ENCODE measurements around the gene LPP.

The LPP gene

DNA sequence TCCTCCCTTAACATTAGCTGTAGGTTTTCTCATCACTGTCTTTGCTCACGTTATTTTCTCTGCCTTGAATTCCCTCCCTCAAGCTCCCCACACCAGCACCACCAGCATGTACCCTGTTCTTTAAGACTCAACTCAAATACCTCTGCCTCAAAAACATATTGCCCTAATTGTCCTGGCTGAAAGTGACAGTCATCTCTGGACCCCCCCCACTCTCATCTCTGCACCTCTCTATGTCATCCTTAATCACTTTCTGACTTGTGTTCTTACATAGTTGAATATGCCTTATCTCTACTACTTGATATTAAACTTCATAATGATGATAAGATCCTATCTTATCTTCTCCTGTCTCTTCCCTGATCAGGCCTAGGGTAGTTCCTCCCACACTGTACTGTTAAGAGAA, 672.6 kb downstream of the LPP start:
- no peak for DNase-seq

DNA sequence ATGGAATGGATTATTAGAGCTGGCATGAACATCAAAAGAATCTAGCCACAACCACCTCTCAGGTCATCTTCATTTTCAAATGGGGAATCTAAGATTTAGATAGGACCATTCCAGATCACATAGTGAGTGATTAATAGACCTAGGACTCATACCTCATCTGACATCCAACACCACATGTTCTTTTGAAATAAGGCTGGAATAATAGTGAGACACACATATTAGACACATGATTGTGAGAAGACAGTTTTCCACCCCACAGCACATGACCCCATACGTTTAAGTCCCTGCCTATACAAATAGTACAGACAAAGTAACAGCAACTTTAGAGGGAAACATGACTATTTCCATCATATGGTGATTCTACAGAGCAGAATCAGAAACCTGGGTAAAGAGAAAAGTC, 673.1 kb downstream of the LPP start:
- DNase-seq, result no peak

DNA sequence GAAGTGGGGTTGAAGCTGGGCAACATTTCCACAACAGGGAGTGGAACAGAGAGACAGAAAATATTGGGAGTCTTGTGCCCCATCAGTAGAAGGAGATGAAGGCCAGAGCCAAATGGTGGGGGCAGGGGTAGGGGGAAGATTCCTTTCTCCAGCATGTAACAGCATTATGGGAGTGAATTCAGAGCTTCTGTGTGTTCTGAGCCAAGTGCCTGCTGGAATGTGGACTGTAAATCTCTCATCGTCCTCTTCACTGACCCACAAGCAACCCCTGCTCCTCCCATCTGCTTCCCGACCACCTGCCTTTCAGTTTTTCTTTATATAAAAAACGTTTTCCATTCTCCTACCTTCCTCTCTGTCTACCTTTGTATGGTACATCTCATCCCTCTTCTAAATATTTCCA, 673.6 kb downstream of the LPP start:
- DNase-seq, result no peak

DNA sequence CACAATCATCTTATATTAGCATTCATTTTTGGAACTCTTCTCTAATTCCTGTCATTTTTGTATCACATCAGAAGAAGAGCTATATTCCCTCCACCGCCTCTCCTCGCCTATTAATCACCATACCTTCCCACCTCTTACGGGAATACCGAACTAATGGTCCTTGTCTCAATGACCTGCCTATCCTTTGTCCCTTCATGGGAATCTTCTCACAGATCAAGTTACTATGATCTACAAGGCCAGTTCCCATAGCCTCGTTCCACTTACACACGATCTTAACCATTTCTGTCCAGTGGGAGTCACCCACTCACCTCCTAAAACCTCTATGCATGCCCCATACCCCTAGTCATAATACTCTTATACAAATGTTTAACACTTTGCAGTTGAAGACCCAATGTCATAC, 675.2 kb downstream of the LPP start:
- no peak for DNase-seq

DNA sequence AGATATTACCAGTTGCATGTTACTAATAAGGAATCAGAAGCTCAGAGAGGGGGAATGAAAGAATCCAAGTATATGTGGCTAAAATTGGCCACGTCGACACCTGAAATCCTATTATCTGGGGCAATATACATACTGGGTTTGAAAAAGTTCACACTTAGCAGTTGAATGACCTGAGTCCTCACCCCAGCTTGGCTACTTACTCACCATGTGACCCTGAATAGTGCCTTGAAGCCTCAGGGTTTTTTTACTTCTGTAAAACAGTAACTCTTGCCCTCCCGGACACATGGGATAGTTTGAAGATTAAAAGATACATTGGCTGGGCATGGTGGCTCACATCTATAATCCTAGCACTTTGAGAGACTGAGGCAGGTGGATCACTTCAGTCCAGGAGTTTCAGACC, 675.6 kb downstream of the LPP start:
- DNase-seq, result no peak

DNA sequence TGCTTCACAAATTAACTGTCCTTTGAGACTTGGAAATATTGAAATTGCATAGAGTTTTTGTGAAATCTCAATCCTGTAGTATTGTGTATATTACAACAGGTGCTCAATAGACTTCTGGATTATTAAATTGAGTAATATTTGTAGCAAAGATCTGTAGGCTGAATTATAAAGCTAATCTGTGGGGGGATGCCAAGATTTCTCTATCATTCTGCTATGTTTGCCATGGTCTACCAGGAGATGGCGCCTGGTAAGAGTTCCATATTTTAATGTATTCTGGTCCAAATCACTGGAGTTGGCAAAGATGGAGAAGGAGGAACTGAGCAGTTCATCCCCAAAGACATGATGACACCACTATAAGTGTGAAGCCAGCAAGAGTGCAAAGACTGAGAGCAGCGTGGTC, 676.9 kb downstream of the LPP start:
- no peak for DNase-seq

DNA sequence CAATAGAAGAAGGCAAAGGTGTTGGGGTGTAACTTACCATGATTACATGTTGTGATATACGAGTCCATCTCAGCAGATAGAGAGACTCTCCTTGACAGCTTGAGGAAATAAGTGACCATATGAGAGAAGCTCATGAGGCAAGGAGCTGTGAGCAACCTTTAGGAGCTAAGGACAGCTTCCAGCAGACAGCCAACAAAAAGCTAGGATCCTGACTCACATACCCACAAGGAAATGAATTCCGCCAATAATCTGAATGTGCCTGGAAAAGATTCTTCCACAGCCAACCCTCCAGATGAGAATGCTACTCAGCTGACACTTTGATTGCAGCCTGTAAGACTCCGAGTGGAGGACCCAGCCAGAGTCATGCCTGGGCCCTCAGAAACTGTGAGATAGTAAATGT, 678.2 kb downstream of the LPP start:
- no peak for DNase-seq

DNA sequence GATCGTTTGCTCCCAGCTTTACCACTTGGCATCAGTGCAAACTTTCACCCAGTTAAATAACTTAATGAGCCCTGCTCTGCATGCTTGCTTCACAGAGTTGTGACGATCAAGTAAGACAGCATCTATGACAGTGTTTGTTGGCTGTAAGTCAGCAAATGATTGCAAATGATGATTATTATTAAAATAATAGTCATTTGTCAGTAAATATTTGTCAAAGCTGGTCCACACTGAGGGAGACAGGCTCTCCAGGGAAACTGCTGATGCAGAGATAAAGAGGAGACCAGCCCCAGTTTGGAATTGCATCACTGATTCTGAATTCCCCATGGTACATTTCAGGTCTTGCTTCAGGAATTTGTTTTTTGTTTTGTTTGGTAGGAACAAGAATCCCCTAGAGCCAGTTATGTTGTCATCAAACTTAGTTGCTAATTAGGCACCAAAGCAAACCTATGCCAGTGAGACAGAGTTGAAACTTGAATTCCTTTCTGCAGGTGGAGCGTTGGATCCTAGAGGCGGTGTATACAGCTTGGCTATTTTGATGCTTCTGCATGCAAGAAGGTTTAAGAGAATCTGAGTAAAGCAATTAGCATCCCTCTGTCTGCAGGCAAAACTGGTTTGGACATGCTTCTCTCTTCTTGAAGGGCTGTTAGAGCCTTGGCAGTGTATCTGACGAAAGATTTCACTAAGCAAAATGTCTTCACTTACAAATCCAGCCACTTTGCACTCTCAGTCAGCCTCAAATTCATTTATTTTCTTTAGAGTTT, 679.2 kb downstream of the LPP start:
- DNase-seq, result no peak

DNA sequence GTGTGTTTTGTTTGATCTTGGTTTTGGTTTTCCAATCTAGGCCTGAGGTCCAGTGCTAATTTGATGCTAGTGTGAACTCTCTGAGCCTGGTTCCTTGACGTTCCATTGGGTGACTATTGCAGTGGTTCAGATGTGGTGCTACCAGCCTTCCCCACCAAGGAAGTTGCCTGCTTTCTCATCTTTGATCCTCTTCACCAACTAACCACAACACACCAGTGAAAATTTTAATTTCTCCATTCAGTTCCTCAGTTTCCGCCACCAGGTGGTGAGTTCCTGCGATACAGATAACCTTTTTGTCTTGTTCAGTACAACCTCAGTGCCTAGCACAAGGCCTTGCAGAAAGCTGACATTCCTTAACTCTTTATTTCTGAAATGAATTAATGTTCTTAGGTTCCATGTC, 680.4 kb downstream of the LPP start:
- no peak for DNase-seq

DNA sequence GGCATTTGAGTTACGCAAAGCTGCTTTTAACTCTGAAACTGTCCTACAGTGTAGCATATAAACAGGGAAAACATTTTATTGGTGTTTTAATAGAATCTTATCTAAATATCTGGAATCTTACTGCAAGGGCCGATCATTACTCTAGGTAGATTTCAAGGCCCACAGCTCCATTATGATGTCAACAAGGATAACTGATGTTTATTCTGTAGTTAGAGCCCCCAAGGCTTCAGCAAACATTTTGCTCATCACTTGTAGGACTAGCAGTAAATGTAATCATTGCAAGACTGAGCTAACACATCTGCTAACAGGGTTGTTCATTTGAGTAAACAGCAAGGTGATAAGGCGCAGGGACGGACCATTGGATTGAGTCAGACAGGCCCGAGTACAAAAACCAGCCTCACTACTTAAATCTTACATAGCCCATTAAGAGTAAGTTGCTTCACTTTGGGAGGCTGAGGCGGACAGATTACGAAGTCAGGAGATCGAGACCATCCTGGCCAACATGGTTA, 685.3 kb downstream of the LPP start:
- no peak for DNase-seq

DNA sequence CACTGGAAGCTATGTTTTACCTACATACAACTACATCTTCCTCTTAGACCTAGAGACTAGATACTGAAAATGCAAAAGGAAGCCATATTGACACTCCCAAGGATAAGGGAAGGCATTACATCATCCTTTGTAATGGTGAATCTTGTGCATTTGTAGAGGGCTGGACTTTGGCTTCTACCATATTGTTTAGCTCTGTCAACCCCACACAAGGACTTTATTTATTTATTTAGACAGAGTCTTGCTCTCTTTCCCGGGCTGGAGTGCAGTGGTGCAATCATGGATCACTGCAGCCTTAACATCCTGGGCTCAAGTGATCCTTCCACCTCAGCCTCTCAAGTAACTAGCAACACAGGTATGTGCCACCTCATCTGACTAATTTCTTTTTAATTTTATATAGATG, 686.3 kb downstream of the LPP start:
- DNase-seq, result no peak

DNA sequence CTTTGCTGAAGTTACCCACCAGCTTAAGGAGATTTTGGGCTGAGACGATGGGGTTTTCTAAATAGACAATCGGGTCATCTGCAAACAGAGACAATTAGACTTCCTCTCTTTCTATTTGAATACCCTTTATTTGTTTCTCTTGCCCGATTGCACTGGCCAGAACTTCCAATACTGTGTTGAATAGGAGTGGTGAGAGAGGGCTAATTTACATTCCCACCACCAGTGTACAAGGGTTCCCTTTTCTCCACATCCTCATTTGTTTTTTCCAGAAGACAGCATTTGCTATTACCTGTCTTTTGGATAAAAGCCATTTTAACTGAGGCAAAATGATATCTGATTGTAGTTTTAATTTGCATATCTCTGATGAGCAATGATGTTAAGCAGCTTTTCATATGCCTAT, 687.9 kb downstream of the LPP start:
- no peak for DNase-seq

DNA sequence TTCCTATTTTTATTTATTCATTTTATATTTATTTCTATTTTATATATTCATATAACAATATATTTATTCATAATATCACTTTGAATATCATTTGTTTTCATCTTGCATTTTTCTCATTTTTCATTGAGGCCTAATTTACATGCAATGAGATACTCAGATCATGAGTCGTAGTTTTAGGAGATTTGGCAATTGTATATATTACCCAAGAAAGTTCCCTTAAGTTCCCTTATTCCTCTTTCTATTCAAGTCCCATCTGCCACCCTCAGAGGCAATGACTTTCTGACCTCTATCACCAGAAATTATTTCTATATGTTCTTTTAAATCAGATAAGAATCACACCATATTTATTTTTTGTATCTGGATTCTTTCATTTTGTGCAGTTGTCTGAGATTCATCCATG, 688.7 kb downstream of the LPP start:
- DNase-seq, result no peak

DNA sequence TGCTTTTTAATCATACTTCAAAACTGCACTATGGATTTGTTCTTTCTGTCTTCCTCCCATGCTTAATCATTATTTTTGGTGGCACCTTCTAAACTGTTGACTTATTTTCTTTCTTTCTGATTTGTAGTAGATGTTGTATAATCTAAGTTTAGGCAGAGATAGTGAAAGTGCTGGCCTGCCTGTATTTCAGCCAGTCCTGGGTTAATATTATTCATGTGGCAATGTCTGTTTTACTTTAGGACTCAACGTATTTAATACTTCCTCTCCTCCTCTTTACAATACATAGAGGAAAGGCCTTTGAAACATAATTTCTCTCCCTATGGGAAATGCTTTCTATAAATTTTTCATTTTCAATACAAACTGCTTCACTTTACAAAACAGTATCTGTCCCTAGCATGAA, 690.1 kb downstream of the LPP start:
- DNase-seq, result no peak

DNA sequence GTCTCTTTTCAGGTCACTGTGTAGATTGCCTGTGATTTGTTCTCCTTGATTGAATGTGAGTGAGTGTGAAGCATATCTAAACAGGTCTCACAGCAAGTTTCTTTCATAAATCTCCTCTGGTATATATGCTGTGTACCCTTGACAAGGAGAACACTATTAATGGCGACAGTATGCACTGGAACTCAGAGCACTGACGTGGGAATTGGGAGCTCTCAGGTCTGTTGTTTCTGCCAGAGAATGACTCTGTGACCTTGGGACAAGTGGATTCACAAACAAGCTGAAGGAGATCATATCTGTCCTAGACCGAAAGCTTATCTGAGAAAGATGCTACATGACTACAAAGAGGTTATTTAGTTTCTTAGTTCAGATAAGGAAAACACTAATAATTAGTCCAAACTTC, 691.6 kb downstream of the LPP start:
- no peak for DNase-seq

DNA sequence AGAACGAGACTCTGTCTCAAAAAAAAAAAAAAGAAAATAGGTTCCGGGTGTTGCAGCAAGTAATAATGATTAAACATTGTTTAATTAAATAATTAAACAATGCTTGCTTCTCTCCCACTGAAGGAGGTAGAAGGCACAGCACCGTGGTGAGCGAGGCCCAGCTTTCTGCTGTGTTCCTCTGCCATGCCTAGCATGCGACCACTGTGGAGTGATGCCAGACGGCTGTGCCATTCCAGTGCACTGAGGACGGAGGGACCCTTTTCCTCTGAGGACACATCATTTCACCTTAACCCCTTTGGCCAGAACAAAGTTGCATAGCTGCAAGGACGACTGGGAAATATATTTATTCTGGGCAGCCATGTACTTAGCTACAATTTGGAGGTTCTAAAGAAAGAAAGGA, 695.0 kb downstream of the LPP start:
- DNase-seq, result no peak

DNA sequence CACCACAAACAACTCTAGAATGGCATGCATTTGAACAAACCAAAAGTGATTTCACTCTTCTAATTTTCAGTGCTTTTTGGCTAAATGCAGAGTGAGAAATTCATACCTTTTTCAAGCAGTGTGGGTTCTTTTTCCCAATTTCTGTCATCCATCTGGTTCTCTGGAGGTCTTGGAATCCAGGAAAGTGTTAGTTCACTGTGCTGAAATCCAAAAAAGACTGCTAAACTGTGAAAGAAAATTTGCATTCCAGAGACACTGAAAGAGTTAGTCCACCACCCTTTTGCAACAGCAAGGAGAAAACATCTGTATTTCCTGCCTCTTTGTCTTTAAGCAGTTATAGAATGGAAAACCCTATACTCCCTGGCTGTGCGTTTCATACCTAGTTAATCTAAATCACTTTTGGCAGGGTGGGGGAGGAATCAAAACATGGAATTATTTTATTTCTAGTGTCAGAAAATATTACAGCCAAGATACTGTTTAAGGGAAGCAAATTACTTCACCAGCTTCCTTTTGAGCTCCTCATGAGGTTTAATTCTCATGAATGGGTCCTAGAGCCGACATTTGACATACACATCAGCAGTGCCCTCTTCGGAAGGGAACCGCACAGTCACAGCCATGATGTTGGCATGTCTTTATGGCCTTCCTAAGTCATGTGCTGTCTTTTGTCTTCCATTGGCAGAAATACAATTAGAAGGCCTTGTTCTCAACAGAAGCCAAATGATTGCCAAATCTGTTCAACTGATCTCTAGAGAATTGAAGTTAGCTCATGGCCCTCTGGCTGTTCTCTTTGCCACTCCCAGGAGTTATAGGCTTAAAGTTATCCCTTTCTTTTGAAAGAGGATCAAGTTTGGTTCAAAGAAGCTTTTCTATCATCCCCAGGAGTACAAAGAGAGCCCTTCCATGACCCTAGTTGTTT, 700.2 kb downstream of the LPP start:
- no peak for DNase-seq

DNA sequence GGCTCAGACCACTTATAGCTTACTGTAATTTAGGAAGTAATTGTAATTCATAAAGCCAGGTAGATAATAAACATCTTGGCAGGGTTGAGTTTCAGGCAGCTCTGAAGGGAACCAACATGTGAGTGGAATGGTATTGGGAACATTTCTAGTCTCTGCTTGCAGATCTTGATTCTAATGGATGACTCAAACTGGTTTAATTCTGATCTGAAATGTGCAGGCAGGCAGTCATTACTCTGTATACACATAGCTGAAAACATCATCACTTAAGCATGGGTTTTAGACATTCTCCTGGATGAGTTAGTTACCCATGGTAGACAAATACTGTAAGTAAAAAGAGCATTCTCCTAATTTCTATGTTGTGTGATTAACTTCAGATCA, 700.8 kb downstream of the LPP start:
- DNase-seq, result no peak

DNA sequence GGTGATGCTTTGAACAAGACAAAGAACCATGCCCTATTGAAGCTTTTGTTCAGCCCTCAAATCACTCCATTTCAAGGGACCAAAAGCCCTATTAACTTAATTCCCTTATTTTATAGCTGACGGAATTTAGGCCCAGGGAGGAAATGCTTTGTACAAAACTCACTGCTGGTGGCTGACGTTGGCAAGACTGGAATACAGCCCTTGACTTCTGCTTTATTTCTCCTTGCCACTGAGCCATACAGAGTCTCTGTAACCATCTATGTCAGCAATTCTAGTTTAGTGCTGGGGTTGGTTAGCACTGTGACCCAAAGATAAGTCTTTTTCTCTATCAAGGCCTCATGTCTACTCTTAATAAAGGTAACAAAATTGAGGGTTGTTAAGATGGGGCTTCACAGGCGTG, 701.7 kb downstream of the LPP start:
- no peak for DNase-seq

DNA sequence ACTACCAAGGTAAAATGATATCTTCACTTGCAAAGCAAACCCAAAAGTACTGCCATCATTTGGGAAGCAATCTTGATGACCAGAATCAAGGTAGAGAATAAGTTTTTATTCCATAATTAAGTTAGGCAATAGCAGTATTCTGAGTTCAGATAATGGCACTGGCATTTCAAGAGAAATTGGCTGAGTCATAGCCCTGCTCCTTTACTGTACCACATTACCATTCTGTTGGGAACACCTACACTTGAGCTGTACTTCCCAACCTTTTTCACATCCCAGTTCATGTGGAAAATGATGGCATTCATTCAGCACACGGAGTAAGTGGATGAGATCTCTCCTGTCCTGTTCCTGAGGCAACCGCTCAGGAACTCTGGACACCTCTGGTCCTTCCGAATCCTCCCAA, 706.2 kb downstream of the LPP start:
- DNase-seq, result no peak

DNA sequence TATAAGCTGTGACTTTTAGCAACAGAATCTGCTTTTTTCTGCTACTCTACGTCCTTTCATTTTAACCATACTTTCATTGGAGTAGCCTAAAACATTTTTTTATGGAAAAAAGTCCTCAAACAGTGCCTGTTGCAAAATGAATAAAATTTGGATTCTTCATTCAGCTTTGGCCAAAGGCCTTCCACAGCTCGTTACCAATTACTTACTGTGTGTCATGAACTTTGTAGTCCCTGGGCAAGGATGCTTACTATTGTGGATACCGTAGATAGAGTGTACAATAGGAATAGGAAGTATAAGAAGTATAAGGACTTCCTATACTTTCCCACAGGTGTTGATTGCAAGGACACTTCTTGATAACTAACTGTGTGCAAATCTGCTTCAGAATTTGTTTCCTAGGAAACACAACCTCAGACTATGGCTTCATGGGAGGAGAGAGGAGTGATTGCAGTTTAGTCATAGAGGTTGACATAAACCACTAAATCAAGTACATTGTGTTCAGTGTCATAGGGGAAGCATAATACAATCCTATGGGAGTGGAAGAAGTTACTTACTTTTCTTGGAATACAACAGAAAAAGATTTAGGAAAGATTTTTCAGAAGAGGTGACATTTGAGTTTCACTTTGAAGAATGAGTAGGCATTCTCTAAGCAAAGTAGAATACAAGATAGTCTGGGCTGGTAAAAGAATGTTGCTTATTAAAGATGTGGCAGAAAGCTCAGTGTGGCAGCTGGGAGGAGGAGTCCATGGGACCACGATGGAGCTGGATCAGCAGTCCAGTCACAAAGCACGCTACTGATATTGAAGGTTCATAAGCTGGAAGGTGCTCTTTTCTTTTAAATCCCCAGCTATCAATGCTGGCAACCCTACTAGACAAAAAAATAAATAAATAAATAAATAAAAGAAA, 708.1 kb downstream of the LPP start:
- no peak for DNase-seq

DNA sequence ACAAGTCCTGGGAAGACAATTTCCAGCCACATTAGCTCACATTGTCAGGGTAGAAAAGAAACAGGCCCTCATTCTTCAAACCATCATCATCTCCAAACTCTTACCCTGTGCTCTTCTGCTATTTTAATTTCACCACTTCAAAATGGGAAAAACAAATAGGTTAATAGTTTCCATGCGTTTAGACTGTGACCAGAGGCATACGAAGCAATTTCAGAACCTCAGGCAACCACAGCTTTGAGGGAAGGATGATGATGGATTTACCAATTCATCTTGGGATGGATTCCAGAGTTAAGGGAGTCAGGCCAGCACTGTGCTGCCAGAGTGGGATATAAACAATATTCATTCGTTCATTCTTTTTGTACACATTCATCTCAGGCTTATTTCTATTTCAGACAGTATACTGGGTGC, 710.0 kb downstream of the LPP start:
- no peak for DNase-seq

DNA sequence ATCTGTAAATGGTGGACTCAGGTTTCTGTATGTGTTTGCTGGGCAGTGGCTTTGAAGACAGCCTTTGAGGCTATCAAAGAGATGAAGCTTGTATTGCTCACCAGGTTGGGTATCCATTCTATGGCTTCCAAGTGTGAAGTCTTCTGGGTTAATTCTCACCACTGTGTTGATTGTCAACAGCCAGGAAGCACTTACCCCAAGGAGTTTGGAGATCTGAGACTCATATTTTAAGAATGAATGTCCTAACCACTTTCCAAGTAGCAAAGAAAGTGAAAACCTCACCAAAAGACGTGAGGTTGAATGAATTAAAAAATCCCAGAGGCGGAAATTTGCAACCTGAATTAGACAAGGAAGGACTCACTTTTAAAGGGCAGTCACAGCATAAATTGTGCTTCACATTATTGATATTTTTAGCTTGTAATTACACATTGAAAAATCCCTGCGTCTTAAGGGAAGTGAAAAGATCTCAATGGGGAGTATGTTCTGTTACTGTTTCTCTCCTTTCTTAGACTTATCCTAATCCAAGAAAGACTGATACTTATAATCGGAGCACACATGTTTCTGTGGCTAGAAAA, 713.8 kb downstream of the LPP start:
- no peak for DNase-seq

Measured in NCI-H748 treated with DMSO at 0.1 percent for 48 hours (cell line).